Vagina (tissue), 2 donors: ENCODE measurements around the gene ERGIC1. TPM values are rescaled to one million over a fixed set of nuclear protein-coding genes. Genes with fewer than 3 reads are reported as not detected.

Experiments used
- DNase-seq, 2 donors: peaks; one replicate each; pipeline ENCODE4 v3.0.0-alpha.2; 2017; ENCODE audit errors: extremely low spot score in 2 of 2
- H3K27ac ChIP-seq: fragments of 200-600 bp; sonication (generic); one replicate; pipeline ENCODE4 v1.5.1; 2019
- H3K27me3 ChIP-seq: fragments of 200-600 bp; sonication (generic); one replicate; pipeline ENCODE4 v1.5.1; 2019
- H3K36me3 ChIP-seq, 2 donors: fragments of 200-600 bp; sonication (generic); one replicate each; pipeline ENCODE4 v1.5.1; 2017 to 2019
- H3K4me1 ChIP-seq: fragments of 200-600 bp; sonication (generic); one replicate; pipeline ENCODE4 v1.5.1; 2019
- H3K4me3 ChIP-seq, 2 donors: fragments of 200-600 bp; sonication (generic); 1 replicate in 1 of 2; 2 replicates in 1 of 2; pipeline ENCODE4 v1.5.1; 2016 to 2019
- H3K9me3 ChIP-seq: fragments of 200-600 bp; sonication (generic); one replicate; pipeline ENCODE4 v1.5.1; 2019
- CTCF ChIP-seq, 3 experiments: fragments of 450-650 bp in 2 of 3; fragments of 200-600 bp in 1 of 3; sonication (generic) in 1 of 3; IDR thresholded peaks; one replicate each; pipeline ENCODE4 v1.5.1; 2017 to 2019; ENCODE audit warnings: antibody characterized with exemption in 3 of 3, mild to moderate bottlenecking in 2 of 3, moderate library complexity in 2 of 3
- POLR2A ChIP-seq, 2 donors: fragments of 450-650 bp; IDR thresholded peaks; one replicate each; pipeline ENCODE4 v1.6.1; 2017; ENCODE audit warnings: antibody characterized with exemption in 2 of 2, mild to moderate bottlenecking in 2 of 2, moderate library complexity in 2 of 2
- POLR2AphosphoS5 ChIP-seq, 2 donors: sonication (generic); formaldehyde crosslinking; IDR thresholded peaks; one replicate each; pipeline ENCODE4 v1.9.0; 2017; ENCODE audit warnings: antibody characterized with exemption in 2 of 2, mild to moderate bottlenecking in 2 of 2, low read depth in 1 of 2; ENCODE audit not compliant: insufficient read depth in 1 of 2
- intact Hi-C: fragments of 100-400 bp; cut with DNase I; formaldehyde crosslinking; loops from one replicate; pipeline ENCODE4 v1.15.1; 2023
- total RNA-seq: library from RNA; depleted of rRNA; stranded (reverse); fragments of >200 nt; gene quantifications from one replicate; pipeline ENCODE4 v1.2.3, GENCODE V29; 2016

ERGIC1 gene
- total RNA-seq, 1 donor from 2014 or later, result 97.2 TPM

GRCh38 chr5:172872997-172873491 is 39.0 kb downstream of the ERGIC1 start:
- H3K4me1 ChIP-seq, result peaks cover 87% of the 10 kb centered on the region
- no peaks in the 10 kb centered on the region for H3K9me3 ChIP-seq
- H3K36me3 ChIP-seq, result no peaks in the 10 kb centered on the region
- TF ChIP-seq POLR2A (IDR thresholded peaks at IDR 0.05) (no peak), CTCF (IDR thresholded peaks at IDR 0.05) (no peak), POLR2AphosphoS5 (IDR thresholded peaks at IDR 0.05; ENCODE audit: insufficient read depth in 1 of 2, low read depth in 1 of 2) (peak; percentile 84 to 86)
- intact Hi-C loops, result loop anchor here (5.0 kb wide), 2 partner anchors 76 to 101 kb away; partner anchors contain the start of gene DUSP1
- peak overlapping the region; percentile 97 for H3K27ac ChIP-seq
- DNase-seq, result no peak
- H3K27me3 ChIP-seq, result no peaks in the 10 kb centered on the region
- peak overlapping the region in 1 of 2 donors; percentile 17 for H3K4me3 ChIP-seq

GRCh38 chr5:172873513-172873912 is 39.5 kb downstream of the ERGIC1 start:
- H3K27ac ChIP-seq, result peak overlapping the region; percentile 97
- H3K27me3 ChIP-seq, result no peaks in the 10 kb centered on the region
- no peaks in the 10 kb centered on the region for H3K36me3 ChIP-seq
- no peak for DNase-seq
- no peaks in the 10 kb centered on the region for H3K9me3 ChIP-seq
- TF ChIP-seq CTCF (IDR thresholded peaks at IDR 0.05) (peak in 1 of 3 experiments; percentile 15), POLR2A (IDR thresholded peaks at IDR 0.05) (no peak), POLR2AphosphoS5 (IDR thresholded peaks at IDR 0.05; ENCODE audit: insufficient read depth in 1 of 2, low read depth in 1 of 2) (peak in 1 of 2 donors; percentile 38)
- intact Hi-C loops, result loop anchor here (5.0 kb wide), 2 partner anchors 76 to 101 kb away; partner anchors contain the start of gene DUSP1
- H3K4me3 ChIP-seq, result peak overlapping the region in 1 of 2 donors; percentile 17
- H3K4me1 ChIP-seq, result peaks cover 87% of the 10 kb centered on the region

- Histone ChIP-seq H3K4me3 (no peak overlapping the region), H3K9me3 (no peaks in the 10 kb centered on the region), H3K36me3 (no peaks in the 10 kb centered on the region), H3K27ac (peak overlapping the region; percentile 97), H3K4me1 (peaks cover 83% of the 10 kb centered on the region), H3K27me3 (no peaks in the 10 kb centered on the region)
- intact Hi-C loops, result loop anchor here (5.0 kb wide), 2 partner anchors 78 to 103 kb away; partner anchors contain the start of gene DUSP1
- TF ChIP-seq POLR2A (IDR thresholded peaks at IDR 0.05) (no peak), POLR2AphosphoS5 (IDR thresholded peaks at IDR 0.05; ENCODE audit: insufficient read depth in 1 of 2, low read depth in 1 of 2) (no peak), CTCF (IDR thresholded peaks at IDR 0.05) (no peak)
- no peak for DNase-seq
These were observed 40.8 kb downstream of the ERGIC1 start for GRCh38 chr5:172874647-172875504.

- peak overlapping the region; percentile 18 for H3K27ac ChIP-seq
- no peaks in the 10 kb centered on the region for H3K9me3 ChIP-seq
- H3K4me3 ChIP-seq, result no peak overlapping the region
- peaks cover 75% of the 10 kb centered on the region for H3K4me1 ChIP-seq
- TF ChIP-seq POLR2AphosphoS5 (IDR thresholded peaks at IDR 0.05; ENCODE audit: insufficient read depth in 1 of 2, low read depth in 1 of 2) (no peak), CTCF (IDR thresholded peaks at IDR 0.05) (no peak), POLR2A (IDR thresholded peaks at IDR 0.05) (no peak)
- no peaks in the 10 kb centered on the region for H3K36me3 ChIP-seq
- intact Hi-C loops, result no loop called here
- no peaks in the 10 kb centered on the region for H3K27me3 ChIP-seq
- no peak for DNase-seq
These were observed 41.6 kb downstream of the ERGIC1 start for GRCh38 chr5:172875505-172876279.
